PC-9 (cell line): Measurements from ENCODE around the gene ZNF14. TPM values are rescaled to one million over a fixed set of nuclear protein-coding genes. Genes with fewer than 3 reads are reported as not detected.
A peak's percentile ranks its signal among the peaks of the same experiment; 100 is the strongest.
"Not testable (repeated sequence)": the region's sequence is repeated elsewhere in the genome, so short reads cannot be mapped to it uniquely, and the experiment has no call there.

Experiments used
- BruUV-seq: library from RNA; stranded (reverse); fragments of 400-500 nt; replicated peaks from 2 replicates; lab custom pipeline; 2021; lab: Mats Ljungman, UMichigan
- CTCF ChIA-PET: fragments of 300-600 bp; sonication (Branson Sonifier 250); formaldehyde crosslinking; loops from one replicate; lab custom pipeline; 2022; ENCODE audit warnings: antibody characterized with exemption; lab: Charles Lee
- POLR2A ChIA-PET: fragments of 300-600 bp; sonication (Branson Sonifier 250); formaldehyde crosslinking; loops from one replicate; lab custom pipeline; 2022; ENCODE audit warnings: antibody characterized with exemption; ENCODE audit not compliant: unreplicated experiment; lab: Charles Lee
- DNase-seq, 2 experiments: peaks; one replicate each; pipeline versions ENCODE4 v3.0.0 to v3.0.0-alpha.2; 2015 to 2022; ENCODE audit warnings: mixed read lengths in 1 of 2
- H2AFZ ChIP-seq: fragments of 200-600 bp; sonication (generic); 2 replicates; pipeline ENCODE4 v1.8.1; 2017; ENCODE audit warnings: antibody characterized with exemption
- H3F3A ChIP-seq: fragments of 200-600 bp; sonication (generic); 2 replicates; pipeline ENCODE4 v1.8.1; 2017; ENCODE audit warnings: antibody characterized with exemption, mild to moderate bottlenecking, low read depth; ENCODE audit not compliant: insufficient read depth
- H3K27ac ChIP-seq: fragments of 200-600 bp; sonication (generic); 2 replicates; pipeline ENCODE4 v1.6.1; 2016; ENCODE audit warnings: mixed run types
- H3K27me3 ChIP-seq: fragments of 200-600 bp; sonication (generic); 2 replicates; pipeline ENCODE4 v1.6.1; 2016; ENCODE audit warnings: low read depth, mixed run types; ENCODE audit not compliant: insufficient read depth
- H3K36me3 ChIP-seq: fragments of 200-600 bp; sonication (generic); 2 replicates; pipeline ENCODE4 v1.6.1; 2016; ENCODE audit warnings: low read depth, mixed run types
- H3K4me1 ChIP-seq: fragments of 200-600 bp; sonication (generic); replicated peaks from 2 replicates; pipeline ENCODE4 v1.6.1; 2016; ENCODE audit warnings: mixed run types; ENCODE audit not compliant: insufficient read depth
- H3K4me2 ChIP-seq: fragments of 200-600 bp; sonication (generic); 2 replicates; pipeline ENCODE4 v1.6.1; 2017; ENCODE audit warnings: mixed run types
- H3K4me3 ChIP-seq: fragments of 200-600 bp; sonication (generic); 2 replicates; pipeline ENCODE4 v1.6.1; 2016; ENCODE audit warnings: mixed run types
- H3K79me2 ChIP-seq: fragments of 200-600 bp; sonication (generic); 2 replicates; pipeline ENCODE4 v1.6.1; 2017; ENCODE audit warnings: low read depth, mixed run types
- H3K9me2 ChIP-seq: fragments of 200-600 bp; sonication (generic); 2 replicates; pipeline ENCODE4 v1.8.1; 2017; ENCODE audit warnings: mild to moderate bottlenecking; ENCODE audit not compliant: insufficient read depth
- H3K9me3 ChIP-seq: fragments of 200-600 bp; sonication (generic); 2 replicates; pipeline ENCODE4 v1.8.1; 2016; ENCODE audit warnings: low read depth; ENCODE audit not compliant: insufficient read depth
- H4K20me1 ChIP-seq: fragments of 200-600 bp; sonication (generic); 2 replicates; pipeline ENCODE4 v1.8.1; 2017; ENCODE audit not compliant: insufficient read depth
- CTCF ChIP-seq: fragments of 200-600 bp; sonication (generic); conservative IDR thresholded peaks from 2 replicates; pipeline ENCODE4 v1.6.1; 2017; ENCODE audit warnings: mixed run types, antibody characterized with exemption, mild to moderate bottlenecking, moderate library complexity
- EZH2 ChIP-seq: fragments of 200-600 bp; sonication (generic); IDR thresholded peaks from 2 replicates; pipeline ENCODE4 v1.8.0; 2017; ENCODE audit warnings: antibody characterized with exemption, low read depth
- intact Hi-C: fragments of 100-400 bp; cut with micrococcal nuclease; formaldehyde crosslinking; loops from one replicate; pipeline ENCODE4 v1.10.0; 2022; ENCODE audit not compliant: unreplicated experiment
- total RNA-seq: library from RNA; stranded (reverse); gene quantifications from 2 replicates; pipeline ENCODE4 v1.2.3, GENCODE V29; 2021

Gene ZNF14
- total RNA-seq, 1 experiment from 2014 or later = 2.8 TPM

- no TSS peak for BruUV-seq
- no peak for DNase-seq
- POLR2A ChIA-PET = interaction anchor here (0.9 kb wide), 1 partner anchor 379 kb away, joined by 7 read pairs; no protein-coding TSS in a partner anchor
These were observed 60.1 kb downstream of the ZNF14 start for GRCh38 chr19:19672816-19673215.

GRCh38 chr19:19670070-19670551, 62.8 kb downstream of the ZNF14 start:
- no peak for DNase-seq
- TSS peak; percentile 39 for BruUV-seq
- H3K4me2 ChIP-seq = peak overlapping the region; percentile 76
- TF ChIP-seq EZH2 = no peak
- TF ChIP-seq CTCF = no peak
- H4K20me1 ChIP-seq = no peaks in the 10 kb centered on the region
- peaks cover 20% of the 10 kb centered on the region for H3K79me2 ChIP-seq
- H3K27ac ChIP-seq = no peak overlapping the region
- H3K4me3 ChIP-seq = peak overlapping the region; percentile 78; the same call in 1 of the 2 replicates
- intact Hi-C loops = no loop called here
- CTCF ChIA-PET = no interaction called here
- peaks cover 14% of the 10 kb centered on the region for H3K9me3 ChIP-seq
- no peak overlapping the region for H2AFZ ChIP-seq
- POLR2A ChIA-PET = no interaction called here
- no peaks in the 10 kb centered on the region for H3K9me2 ChIP-seq
- H3K36me3 ChIP-seq = peaks cover 5% of the 10 kb centered on the region
- H3F3A ChIP-seq = peaks cover 5% of the 10 kb centered on the region; the same call in 1 of the 2 replicates
- peaks cover 12% of the 10 kb centered on the region; the same call in 1 of the 2 replicates for H3K4me1 ChIP-seq
- H3K27me3 ChIP-seq = no peaks in the 10 kb centered on the region

More at GRCh38 chr19:19672816-19673215, 60.1 kb downstream of the ZNF14 start:
- Histone ChIP-seq H3K27ac (no peak overlapping the region), H3K27me3 (no peaks in the 10 kb centered on the region), H3K4me3 (no peak overlapping the region), H3K4me1 (peaks cover 12% of the 10 kb centered on the region; the same call in 1 of the 2 replicates), H4K20me1 (no peaks in the 10 kb centered on the region), H3K9me2 (no peaks in the 10 kb centered on the region), H3K79me2 (peaks cover 20% of the 10 kb centered on the region), H3K36me3 (peaks cover 26% of the 10 kb centered on the region), H3K4me2 (no peak overlapping the region), H3K9me3 (peaks cover 26% of the 10 kb centered on the region), H2AFZ (no peak overlapping the region), H3F3A (peaks cover 5% of the 10 kb centered on the region; the same call in 1 of the 2 replicates)
- intact Hi-C loops = no loop called here
- CTCF ChIA-PET = no interaction called here
- TF ChIP-seq EZH2 (no peak), CTCF (no peak)

- peaks cover 12% of the 10 kb centered on the region; the same call in 1 of the 2 replicates for H3K4me1 ChIP-seq
- no peak for TF ChIP-seq CTCF
- TF ChIP-seq EZH2 = no peak
- DNase-seq = peak; percentile 86 to 88
- intact Hi-C loops = loop anchor here (1.0 to 5.0 kb wide), 2 partner anchors 108 to 154 kb away; partner anchors contain the start of gene ZNF506
- peaks cover 5% of the 10 kb centered on the region; the same call in 1 of the 2 replicates for H3F3A ChIP-seq
- CTCF ChIA-PET = no interaction called here
- peak within 1 kb of the TSS; percentile 29; the same call in 1 of the 2 replicates for H3K27ac ChIP-seq
- H2AFZ ChIP-seq = peak within 1 kb of the TSS; percentile 97
- H3K4me2 ChIP-seq = peak within 1 kb of the TSS; percentile 76
- H4K20me1 ChIP-seq = no peaks in the 10 kb centered on the region
- POLR2A ChIA-PET = interaction anchor here (0.6 to 0.7 kb wide), 5 partner anchors 95 to 1138 kb away, joined by 3 to 7 read pairs (median 7); no protein-coding TSS in a partner anchor
- no peaks in the 10 kb centered on the region for H3K36me3 ChIP-seq
- no peaks in the 10 kb centered on the region for H3K9me2 ChIP-seq
- peak within 1 kb of the TSS; percentile 78 for H3K4me3 ChIP-seq
- no peaks in the 10 kb centered on the region for H3K27me3 ChIP-seq
- peaks cover 20% of the 10 kb centered on the region for H3K79me2 ChIP-seq
- BruUV-seq = no TSS peak
- H3K9me3 ChIP-seq = peaks cover 6% of the 10 kb centered on the region; the same call in 1 of the 2 replicates
These were observed 64.5 kb downstream of the ZNF14 start, which contains the start of gene ZNF101 for GRCh38 chr19:19668230-19669012. Gene ZNF101 (plus strand): TSS chr19:19668839. CDS start chr19:19668964, 125 bp downstream.

GRCh38 chr19:19665420-19665948, 67.4 kb downstream of the ZNF14 start:
- DNase-seq, H3K27ac ChIP-seq, H3K9me3 ChIP-seq, H3K36me3 ChIP-seq, H2AFZ ChIP-seq, H3K9me2 ChIP-seq, POLR2A ChIA-PET, H3K27me3 ChIP-seq, H3K4me3 ChIP-seq, BruUV-seq, H3K4me2 ChIP-seq, CTCF ChIA-PET: not testable (repeated sequence)
- Histone ChIP-seq H3F3A (peaks cover 21% of the 10 kb centered on the region; the same call in 1 of the 2 replicates), H4K20me1 (peaks cover 20% of the 10 kb centered on the region), H3K79me2 (peaks cover 40% of the 10 kb centered on the region), H3K4me1 (peaks cover 28% of the 10 kb centered on the region)
- intact Hi-C loops = loop anchor here (5.0 kb wide), 1 partner anchor 157 kb away; the partner anchor contains the start of gene ZNF506
